Sigmoid colon (tissue), 7 donors: ENCODE results near the gene BTBD19. TPM values are rescaled to one million over a fixed set of nuclear protein-coding genes. Genes with fewer than 3 reads are reported as not detected.

Experiments used
- DNase-seq: peaks from one replicate; pipeline ENCODE4 v3.0.0-alpha.2; 2019
- H3K27ac ChIP-seq, 4 donors: fragments of 200-600 bp; sonication (generic); one replicate each; pipeline ENCODE4 v1.5.1; 2016 to 2019; ENCODE audit warnings: mild to moderate bottlenecking in 1 of 4
- H3K27me3 ChIP-seq, 3 donors: fragments of 200-600 bp; sonication (generic); one replicate each; pipeline ENCODE4 v1.5.1; 2019; ENCODE audit warnings: mild to moderate bottlenecking in 1 of 3
- H3K36me3 ChIP-seq, 4 donors: fragments of 200-600 bp; sonication (generic); one replicate each; pipeline ENCODE4 v1.5.1; 2016 to 2019
- H3K4me1 ChIP-seq, 4 donors: fragments of 200-600 bp; sonication (generic); one replicate each; pipeline ENCODE4 v1.5.1; 2017 to 2019
- H3K4me3 ChIP-seq, 4 donors: fragments of 200-600 bp; sonication (generic); one replicate each; pipeline ENCODE4 v1.5.1; 2017 to 2019; ENCODE audit warnings: mild to moderate bottlenecking in 2 of 4, moderate library complexity in 1 of 4
- H3K9me3 ChIP-seq, 4 donors: fragments of 200-600 bp in 3 of 4; sonication (generic) in 3 of 4; one replicate each; pipeline versions ENCODE4 v1.5.1 to v1.6.1; 2013 to 2019
- EP300 ChIP-seq, 4 donors: sonication (generic); formaldehyde crosslinking; IDR thresholded peaks; one replicate each; pipeline ENCODE4 v1.6.1; 2017; ENCODE audit warnings: antibody characterized with exemption in 4 of 4
- POLR2A ChIP-seq, 2 donors: fragments of 450-650 bp; IDR thresholded peaks; one replicate each; pipeline ENCODE4 v1.6.1; 2016; ENCODE audit warnings: antibody characterized with exemption in 2 of 2, mild to moderate bottlenecking in 2 of 2, moderate library complexity in 2 of 2
- POLR2AphosphoS5 ChIP-seq, 4 donors: sonication (generic); formaldehyde crosslinking; IDR thresholded peaks; one replicate each; pipeline ENCODE4 v1.6.1; 2017; ENCODE audit warnings: antibody characterized with exemption in 4 of 4
- WGBS, 2 donors: extraction: QIAGEN DNeasy Blood & Tissue Kit; methylation state at CpG; one replicate each; pipeline ENCODE4 v1.1.7; 2013; 5-methylcytosine and 5-hydroxymethylcytosine counted together
- intact Hi-C: fragments of 100-400 bp; cut with DNase I; formaldehyde crosslinking; loops from one replicate; pipeline ENCODE4 v1.15.1; 2023
- polyA plus RNA-seq, 3 donors: library from polyadenylated mRNA; stranded (reverse); fragments of 200-250 nt; gene quantifications; one replicate each; pipeline ENCODE4 v1.2.3, GENCODE V29; 2013
- total RNA-seq, 4 donors: library from RNA; depleted of rRNA; stranded (reverse); fragments of >200 nt; gene quantifications; one replicate each; pipeline ENCODE4 v1.1.0, GENCODE V29; 2016
- TF ChIP-seq, protein P1 (sequence below), 4 experiments: fragments of 450-650 bp in 3 of 4; fragments of 200-600 bp in 1 of 4; IDR thresholded peaks; one replicate each; pipeline ENCODE4 v1.5.1; 2016 to 2019; ENCODE audit warnings: antibody characterized with exemption in 4 of 4, mild to moderate bottlenecking in 3 of 4, moderate library complexity in 2 of 4
- donor health status: healthy with polysubstance abuse.
- donor health status: Bipolar disorder and iron deficiency.
- donor health status: healthy.

Gene BTBD19
- total and polyA plus RNA-seq, 7 donors: 0.60 to 9.4 (median 2.8) TPM; not detected in 1

DNA sequence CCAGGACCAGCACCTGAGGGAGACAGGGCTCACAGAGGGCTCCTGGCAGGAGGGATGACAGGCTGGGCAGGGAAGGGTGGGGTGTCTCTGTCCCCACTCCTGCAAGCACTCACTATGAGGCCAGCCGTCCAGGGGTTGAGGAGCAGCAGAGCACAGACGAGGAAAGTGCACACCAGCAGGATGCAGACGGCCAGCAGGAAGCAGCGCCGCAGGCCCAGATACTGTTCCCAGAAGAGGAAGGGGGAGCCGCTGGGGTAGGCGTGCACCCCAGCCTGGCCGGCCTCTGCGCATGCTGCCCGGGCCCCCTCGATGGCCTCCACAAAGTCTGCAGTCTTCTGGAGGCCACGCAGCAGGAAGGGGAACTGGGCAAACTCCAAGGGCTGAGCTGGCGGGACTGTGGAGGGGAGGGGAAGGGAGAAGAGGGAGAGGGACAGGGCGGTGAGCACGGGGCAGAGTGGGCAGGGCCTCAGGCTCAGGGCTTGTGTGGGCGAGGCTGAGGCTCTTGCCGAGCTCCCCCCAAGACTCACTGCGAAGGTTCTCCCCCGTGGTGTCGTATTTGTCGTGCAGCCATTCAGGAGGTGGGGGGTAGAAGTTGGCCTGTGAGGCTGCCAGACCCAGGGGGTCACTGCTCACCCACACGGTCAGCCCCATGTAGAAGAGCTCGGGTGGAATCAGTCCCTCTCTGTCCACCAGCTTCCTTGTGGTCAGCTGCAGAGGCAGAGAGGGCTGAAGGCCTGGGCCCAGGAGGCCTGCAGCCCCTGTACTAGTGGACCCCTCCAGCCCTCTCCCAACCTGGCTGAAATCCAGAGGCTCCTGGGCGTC, 18.3 kb downstream of the BTBD19 start:
- H3K4me3 ChIP-seq: no peak overlapping the region
- 47 to 54% methylated on average over 24 of the region's 24 CpGs for WGBS, 2 donors

DNA sequence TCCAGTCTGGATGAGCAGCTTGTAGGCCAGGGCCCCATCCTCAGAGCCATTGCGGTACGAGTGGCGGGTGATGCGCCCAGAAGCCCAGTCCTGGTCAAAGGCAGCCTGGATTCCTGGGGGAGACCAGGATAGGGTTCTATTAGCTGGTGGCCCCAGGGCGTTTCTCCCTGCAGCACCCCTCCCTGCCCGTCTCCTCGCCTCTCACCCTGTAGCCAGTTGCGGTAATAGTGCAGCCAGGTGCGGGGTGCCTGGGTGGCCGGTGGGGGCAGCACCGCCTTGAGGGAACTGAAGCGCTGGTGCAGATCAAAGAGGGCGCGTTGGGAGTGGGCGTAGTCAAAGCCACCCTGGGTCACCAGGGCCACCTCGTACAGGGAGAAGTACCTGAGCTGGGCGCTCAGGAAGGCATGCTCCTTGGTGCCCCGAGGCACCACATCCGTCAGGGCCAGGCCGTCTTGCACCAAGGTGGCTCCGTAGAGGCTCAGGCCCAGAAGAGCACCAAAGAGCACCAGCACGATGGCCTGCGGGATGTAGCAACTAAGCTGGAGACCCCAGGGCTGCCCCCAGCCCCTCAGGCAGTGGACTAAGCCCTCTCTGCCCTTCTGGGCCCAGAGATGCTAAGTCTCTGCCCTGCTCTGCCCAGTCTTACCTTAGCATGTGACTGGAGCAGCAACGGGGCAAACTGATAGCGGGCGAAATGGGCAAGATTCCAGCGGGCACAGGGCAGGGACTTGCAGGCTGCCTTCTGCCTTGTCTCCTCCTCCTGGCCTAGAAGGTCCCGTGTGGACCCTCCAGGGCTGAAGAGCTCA, 19.1 kb downstream of the BTBD19 start:
- intact Hi-C loops: no loop called here
- DNase-seq: no peak
- WGBS, 2 donors: 88 to 90% methylated on average over 28 of the region's 28 CpGs
- Histone ChIP-seq H3K36me3 (peaks cover 0 to 3% (median 0%) of the 10 kb centered on the region in 4 donors), H3K4me3 (no peak overlapping the region), H3K27me3 (no peaks in the 10 kb centered on the region), H3K27ac (no peak overlapping the region), H3K9me3 (no peaks in the 10 kb centered on the region), H3K4me1 (no peaks in the 10 kb centered on the region)
- TF ChIP-seq POLR2A (IDR thresholded peaks at IDR 0.05) (no peak), POLR2AphosphoS5 (IDR thresholded peaks at IDR 0.05) (no peak), EP300 (IDR thresholded peaks at IDR 0.05) (no peak)
- TF ChIP-seq, protein P1, sequence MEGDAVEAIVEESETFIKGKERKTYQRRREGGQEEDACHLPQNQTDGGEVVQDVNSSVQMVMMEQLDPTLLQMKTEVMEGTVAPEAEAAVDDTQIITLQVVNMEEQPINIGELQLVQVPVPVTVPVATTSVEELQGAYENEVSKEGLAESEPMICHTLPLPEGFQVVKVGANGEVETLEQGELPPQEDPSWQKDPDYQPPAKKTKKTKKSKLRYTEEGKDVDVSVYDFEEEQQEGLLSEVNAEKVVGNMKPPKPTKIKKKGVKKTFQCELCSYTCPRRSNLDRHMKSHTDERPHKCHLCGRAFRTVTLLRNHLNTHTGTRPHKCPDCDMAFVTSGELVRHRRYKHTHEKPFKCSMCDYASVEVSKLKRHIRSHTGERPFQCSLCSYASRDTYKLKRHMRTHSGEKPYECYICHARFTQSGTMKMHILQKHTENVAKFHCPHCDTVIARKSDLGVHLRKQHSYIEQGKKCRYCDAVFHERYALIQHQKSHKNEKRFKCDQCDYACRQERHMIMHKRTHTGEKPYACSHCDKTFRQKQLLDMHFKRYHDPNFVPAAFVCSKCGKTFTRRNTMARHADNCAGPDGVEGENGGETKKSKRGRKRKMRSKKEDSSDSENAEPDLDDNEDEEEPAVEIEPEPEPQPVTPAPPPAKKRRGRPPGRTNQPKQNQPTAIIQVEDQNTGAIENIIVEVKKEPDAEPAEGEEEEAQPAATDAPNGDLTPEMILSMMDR (IDR thresholded peaks at IDR 0.05): no peak

More for the DNA sequence above, 18.3 kb downstream of the BTBD19 start:
- Histone ChIP-seq H3K27ac (peak overlapping the region in 1 of 4 donors; percentile 25), H3K9me3 (no peaks in the 10 kb centered on the region), H3K36me3 (peaks cover 0 to 3% (median 0%) of the 10 kb centered on the region in 4 donors), H3K4me1 (no peaks in the 10 kb centered on the region), H3K27me3 (no peaks in the 10 kb centered on the region)
- peak; percentile 79 for DNase-seq
- intact Hi-C loops: no loop called here
- TF ChIP-seq EP300 (IDR thresholded peaks at IDR 0.05) (no peak), POLR2A (IDR thresholded peaks at IDR 0.05) (no peak), POLR2AphosphoS5 (IDR thresholded peaks at IDR 0.05) (no peak)
- TF ChIP-seq, protein P1 (IDR thresholded peaks at IDR 0.05): no peak

DNA sequence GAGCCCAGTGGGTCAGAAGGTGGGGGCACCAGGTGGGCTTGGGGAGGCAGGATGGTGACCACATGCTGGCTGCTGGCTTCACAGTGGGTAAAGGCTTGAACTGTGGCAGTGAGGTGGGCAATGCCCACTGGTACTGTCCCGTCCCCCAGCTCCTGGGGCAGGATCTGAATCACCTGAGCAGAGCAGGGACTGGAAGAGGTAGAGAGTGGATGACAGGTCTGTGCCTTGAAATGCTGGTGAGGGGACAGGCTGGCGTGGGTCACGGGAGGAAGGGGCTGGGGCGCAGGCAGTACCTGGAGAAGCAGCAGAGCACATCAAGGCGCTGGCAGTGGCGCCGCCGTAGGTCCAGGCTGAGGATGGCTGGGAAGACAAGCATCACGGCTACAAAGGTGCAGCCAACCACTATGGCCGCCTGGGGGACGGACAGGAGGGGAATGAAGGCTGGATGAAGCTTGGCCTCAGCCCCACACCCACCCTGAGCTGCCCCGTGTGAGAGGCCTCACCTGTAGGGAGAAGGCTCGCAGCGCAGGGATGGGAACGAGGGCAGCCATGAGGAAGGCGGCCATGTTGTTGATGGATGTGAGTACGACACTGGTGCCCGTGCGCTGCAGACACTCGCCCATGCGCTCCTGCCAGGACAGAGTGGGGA, 19.8 kb downstream of the BTBD19 start:
- Histone ChIP-seq H3K36me3 (peaks cover 0 to 3% (median 0%) of the 10 kb centered on the region in 4 donors), H3K9me3 (no peaks in the 10 kb centered on the region), H3K4me1 (no peaks in the 10 kb centered on the region), H3K27me3 (no peaks in the 10 kb centered on the region), H3K4me3 (no peak overlapping the region), H3K27ac (no peak overlapping the region)
- no peak for DNase-seq
- no peak for TF ChIP-seq EP300 (IDR thresholded peaks at IDR 0.05)
- TF ChIP-seq, protein P1 (IDR thresholded peaks at IDR 0.05): no peak
- no peak for TF ChIP-seq POLR2A (IDR thresholded peaks at IDR 0.05)
- TF ChIP-seq POLR2AphosphoS5 (IDR thresholded peaks at IDR 0.05): no peak
- intact Hi-C loops: no loop called here
- 95 to 96% methylated on average over 21 of the region's 21 CpGs for WGBS, 2 donors

DNA sequence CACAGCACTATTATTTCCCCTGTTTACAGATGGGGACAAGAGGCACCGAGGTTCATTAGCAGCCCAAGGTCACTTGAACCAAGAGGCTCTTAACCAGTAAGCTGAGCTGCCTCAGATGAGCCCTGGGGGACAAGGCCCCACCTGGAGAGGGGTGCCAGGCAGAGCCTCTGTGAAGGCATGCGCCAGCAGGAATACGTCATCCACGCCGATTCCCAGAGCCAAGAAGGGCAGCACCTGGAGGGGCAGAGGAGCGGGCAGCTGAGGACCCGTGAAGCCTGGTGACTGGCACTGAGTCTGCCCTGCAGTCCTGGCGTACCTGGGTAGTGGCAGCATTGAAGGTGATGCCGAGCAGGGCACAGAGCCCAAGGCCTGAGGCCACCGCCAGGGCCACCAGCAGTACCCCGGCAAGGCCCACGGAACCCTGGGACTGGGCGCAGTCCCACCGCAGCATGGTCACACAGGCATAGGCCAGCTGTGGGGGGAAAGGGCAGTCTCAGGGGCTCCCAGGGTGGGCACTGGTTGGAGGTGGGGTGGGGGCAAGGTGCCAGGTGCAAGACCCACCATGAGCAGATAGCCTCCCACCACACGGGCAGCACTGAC, 20.6 kb downstream of the BTBD19 start:
- peaks cover 0 to 3% (median 0%) of the 10 kb centered on the region in 4 donors for H3K36me3 ChIP-seq
- WGBS, 2 donors: 95% methylated on average over 15 of the region's 15 CpGs
- intact Hi-C loops: no loop called here
- H3K9me3 ChIP-seq: no peaks in the 10 kb centered on the region
- H3K27me3 ChIP-seq: no peaks in the 10 kb centered on the region
- H3K4me1 ChIP-seq: no peaks in the 10 kb centered on the region
- no peak overlapping the region for H3K27ac ChIP-seq
- TF ChIP-seq POLR2A (IDR thresholded peaks at IDR 0.05) (no peak), EP300 (IDR thresholded peaks at IDR 0.05) (no peak), POLR2AphosphoS5 (IDR thresholded peaks at IDR 0.05) (no peak)
- TF ChIP-seq, protein P1 (IDR thresholded peaks at IDR 0.05): no peak
- DNase-seq: no peak
- H3K4me3 ChIP-seq: no peak overlapping the region
